NCI-H774 (cell line): ENCODE results near the gene ATP9B.

Experiments used
- DNase-seq: peaks from one replicate; lab custom pipeline; 2025; lab: John Stamatoyannopoulos, UW

ATP9B gene

GRCh38 chr18:79427368-79428225 lies 358.4 kb downstream of the ATP9B start:
- DNase-seq, result no peak
